Neural progenitor cell (in vitro differentiated cells): ENCODE results near the gene TRAPPC5. TPM values are rescaled to one million over a fixed set of nuclear protein-coding genes. Genes with fewer than 3 reads are reported as not detected.

Experiments used
- DNase-seq: peaks from one replicate; pipeline ENCODE4 v3.0.0-alpha.2; 2016; ENCODE audit warnings: low spot score
- H2AFZ ChIP-seq: fragments of 200-600 bp; sonication (generic); replicated peaks from 2 replicates; pipeline ENCODE4 v1.6.1; 2016; ENCODE audit warnings: antibody characterized with exemption
- H3F3A ChIP-seq: fragments of 200-600 bp; sonication (generic); 2 replicates; pipeline ENCODE4 v1.6.1; 2016; ENCODE audit warnings: antibody characterized with exemption, low read depth
- H3K27ac ChIP-seq: fragments of 200-600 bp; sonication (generic); 2 replicates; pipeline ENCODE4 v1.5.1; 2016; ENCODE audit warnings: mild to moderate bottlenecking
- H3K27me3 ChIP-seq: fragments of 200-600 bp; sonication (generic); 2 replicates; pipeline ENCODE4 v1.6.1; 2016; ENCODE audit warnings: mild to moderate bottlenecking, moderate library complexity
- H3K36me3 ChIP-seq: fragments of 200-600 bp; sonication (generic); 2 replicates; pipeline ENCODE4 v1.5.1; 2016
- H3K4me1 ChIP-seq: fragments of 200-600 bp; sonication (generic); 2 replicates; pipeline ENCODE4 v1.6.1; 2016; ENCODE audit warnings: mixed run types
- H3K4me2 ChIP-seq: fragments of 200-600 bp; sonication (generic); 2 replicates; pipeline ENCODE4 v1.6.1; 2016
- H3K4me3 ChIP-seq: fragments of 200-600 bp; sonication (generic); 2 replicates; pipeline ENCODE4 v1.5.1; 2016
- H3K79me2 ChIP-seq: fragments of 200-600 bp; sonication (generic); 2 replicates; pipeline ENCODE4 v1.6.1; 2016; ENCODE audit warnings: low read depth
- H3K9ac ChIP-seq: fragments of 200-600 bp; sonication (generic); 2 replicates; pipeline ENCODE4 v1.6.1; 2016
- H3K9me3 ChIP-seq: fragments of 200-600 bp; sonication (generic); 2 replicates; pipeline ENCODE4 v1.5.1; 2016; ENCODE audit warnings: low read depth
- H4K20me1 ChIP-seq: fragments of 200-600 bp; sonication (generic); 2 replicates; pipeline ENCODE4 v1.6.1; 2016; ENCODE audit warnings: low read depth
- H3K27ac Mint-ChIP-seq: 3 replicates; pipeline ENCODE4 v1.8.0; 2021; ENCODE audit warnings: mixed read lengths
- H3K27me3 Mint-ChIP-seq: 2 replicates; pipeline ENCODE4 v1.8.0; 2022; ENCODE audit warnings: low read depth, mild to moderate bottlenecking, inconsistent platforms, moderate library complexity, mixed read lengths; ENCODE audit not compliant: insufficient read depth
- H3K36me3 Mint-ChIP-seq: 3 replicates; pipeline ENCODE4 v1.8.0; 2021; ENCODE audit warnings: mixed read lengths
- H3K4me1 Mint-ChIP-seq: 3 replicates; pipeline ENCODE4 v1.8.0; 2021; ENCODE audit warnings: mixed read lengths
- H3K4me3 Mint-ChIP-seq: 3 replicates; pipeline ENCODE4 v1.8.0; 2021; ENCODE audit warnings: mild to moderate bottlenecking, moderate library complexity, mixed read lengths
- H3K9me3 Mint-ChIP-seq: 3 replicates; pipeline ENCODE4 v1.8.0; 2020; ENCODE audit warnings: mixed read lengths
- EZH2 ChIP-seq: fragments of 200-600 bp; sonication (generic); IDR thresholded peaks from 2 replicates; pipeline ENCODE4 v1.6.1; 2017; ENCODE audit warnings: antibody characterized with exemption, mild to moderate bottlenecking, moderate library complexity
- EZH2phosphoT487 ChIP-seq: fragments of 200-600 bp; sonication (generic); IDR thresholded peaks from 2 replicates; pipeline ENCODE4 v1.6.1; 2017; ENCODE audit warnings: antibody characterized with exemption
- total RNA-seq: library from RNA; depleted of rRNA; stranded (reverse); fragments of >200 nt; gene quantifications from 2 replicates; pipeline ENCODE4 v1.2.3, GENCODE V29; 2015; ENCODE audit warnings: low replicate concordance
- TF ChIP-seq, protein P1 (sequence below): fragments of 200-600 bp; sonication (generic); IDR thresholded peaks from 2 replicates; pipeline ENCODE4 v1.5.1; 2017; ENCODE audit warnings: antibody characterized with exemption, mild to moderate bottlenecking

The TRAPPC5 gene
- 24.4 and 53.7 TPM in 2 replicates for total RNA-seq

DNA sequence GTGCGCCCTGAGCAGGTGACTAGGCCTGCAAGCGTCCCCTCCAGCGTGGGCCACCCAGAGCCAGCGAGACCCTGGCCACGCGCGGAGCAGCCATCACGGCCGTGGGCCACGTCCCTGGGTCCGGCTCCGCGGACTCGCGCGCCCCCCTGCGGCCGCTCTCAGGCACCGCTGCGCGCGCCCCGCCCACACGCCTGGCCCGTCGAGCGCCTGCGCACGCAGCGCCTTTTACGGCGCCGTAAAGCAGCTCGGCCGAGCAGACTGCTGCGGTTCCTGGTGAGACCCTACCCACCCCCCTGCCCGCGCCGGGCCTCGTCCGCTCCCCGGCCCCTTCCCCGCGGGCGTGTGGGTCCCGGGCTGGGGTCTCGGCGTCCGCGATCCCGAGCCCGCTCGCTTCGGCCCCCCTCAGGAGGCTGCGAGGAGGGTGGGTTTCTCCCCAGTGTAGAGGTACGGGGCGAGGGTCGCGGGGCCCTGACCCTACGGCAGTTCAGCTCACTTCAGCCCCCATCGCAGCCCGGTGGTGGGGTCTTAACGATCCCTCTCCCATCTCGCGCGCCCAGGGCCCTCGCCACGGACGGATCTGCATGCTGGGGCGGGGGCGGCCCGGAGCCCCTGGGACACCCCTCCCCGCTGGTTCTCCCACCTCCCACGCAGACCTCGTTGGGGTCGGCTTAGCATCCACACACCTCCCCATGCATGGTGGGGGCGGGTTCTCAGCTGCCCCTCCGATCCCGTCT lies at the start of gene TRAPPC5:
Gene TRAPPC5, plus strand, starts transcription at position 228 of the 734 bp plus-strand sequence. CDS start 1,421 bp downstream, outside the sequence.
- Histone ChIP-seq H3K4me3 (peak within 1 kb of the TSS; percentile 99), H3K4me2 (peak within 1 kb of the TSS; percentile 99), H4K20me1 (peaks cover 17% of the 10 kb centered on the region), H3K27ac (no peak within 1 kb of the TSS), H3K27me3 (peaks cover 45% of the 10 kb centered on the region), H3K4me1 (no peaks in the 10 kb centered on the region), H3K36me3 (no peaks in the 10 kb centered on the region), H3K79me2 (peaks cover 14% of the 10 kb centered on the region), H2AFZ (peak within 1 kb of the TSS; percentile 83), H3K9ac (peak within 1 kb of the TSS; percentile 82), H3K9me3 (no peaks in the 10 kb centered on the region), H3F3A (no peaks in the 10 kb centered on the region)
- peaks cover 7% of the 10 kb centered on the region for H3K36me3 Mint-ChIP-seq
- peak within 1 kb of the TSS; percentile 90 for H3K4me3 Mint-ChIP-seq
- H3K9me3 Mint-ChIP-seq, result no peaks in the 10 kb centered on the region
- TF ChIP-seq EZH2 (no peak), EZH2phosphoT487 (no peak)
- TF ChIP-seq, protein P1, sequence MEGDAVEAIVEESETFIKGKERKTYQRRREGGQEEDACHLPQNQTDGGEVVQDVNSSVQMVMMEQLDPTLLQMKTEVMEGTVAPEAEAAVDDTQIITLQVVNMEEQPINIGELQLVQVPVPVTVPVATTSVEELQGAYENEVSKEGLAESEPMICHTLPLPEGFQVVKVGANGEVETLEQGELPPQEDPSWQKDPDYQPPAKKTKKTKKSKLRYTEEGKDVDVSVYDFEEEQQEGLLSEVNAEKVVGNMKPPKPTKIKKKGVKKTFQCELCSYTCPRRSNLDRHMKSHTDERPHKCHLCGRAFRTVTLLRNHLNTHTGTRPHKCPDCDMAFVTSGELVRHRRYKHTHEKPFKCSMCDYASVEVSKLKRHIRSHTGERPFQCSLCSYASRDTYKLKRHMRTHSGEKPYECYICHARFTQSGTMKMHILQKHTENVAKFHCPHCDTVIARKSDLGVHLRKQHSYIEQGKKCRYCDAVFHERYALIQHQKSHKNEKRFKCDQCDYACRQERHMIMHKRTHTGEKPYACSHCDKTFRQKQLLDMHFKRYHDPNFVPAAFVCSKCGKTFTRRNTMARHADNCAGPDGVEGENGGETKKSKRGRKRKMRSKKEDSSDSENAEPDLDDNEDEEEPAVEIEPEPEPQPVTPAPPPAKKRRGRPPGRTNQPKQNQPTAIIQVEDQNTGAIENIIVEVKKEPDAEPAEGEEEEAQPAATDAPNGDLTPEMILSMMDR, result peak; percentile 86
- peaks cover 18% of the 10 kb centered on the region for H3K4me1 Mint-ChIP-seq
- DNase-seq, result peak; percentile 96
- H3K27me3 Mint-ChIP-seq, result peaks cover 28% of the 10 kb centered on the region
- no peak within 1 kb of the TSS for H3K27ac Mint-ChIP-seq

DNA sequence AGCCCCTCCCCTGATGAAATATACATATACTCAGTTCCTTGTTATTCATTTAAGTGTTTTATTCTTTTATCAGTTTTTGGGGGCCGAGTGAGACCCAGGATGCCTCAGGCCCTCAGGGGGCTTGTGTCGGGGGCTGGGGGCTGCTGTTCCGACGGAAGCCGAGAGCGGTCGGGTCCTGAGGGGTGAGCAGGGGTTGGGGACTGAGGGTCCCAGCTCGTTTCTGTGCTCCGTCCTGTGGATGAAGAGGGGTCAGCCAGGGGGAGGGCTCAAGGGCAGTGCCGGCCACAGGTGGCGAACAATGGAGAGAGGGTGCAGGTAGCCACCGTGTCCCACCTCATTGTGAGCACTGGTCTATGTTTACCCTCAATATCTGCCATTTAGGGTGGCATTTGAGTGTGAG lies 49.1 kb upstream of the TRAPPC5 start:
- H4K20me1 ChIP-seq, result peaks cover 6% of the 10 kb centered on the region
- peaks cover 12% of the 10 kb centered on the region for H3F3A ChIP-seq
- no peak overlapping the region for H3K9ac ChIP-seq
- H3K9me3 ChIP-seq, result no peaks in the 10 kb centered on the region
- peaks cover 5% of the 10 kb centered on the region for H3K4me1 ChIP-seq
- no peak for TF ChIP-seq EZH2
- TF ChIP-seq, protein P1, result no peak
- TF ChIP-seq EZH2phosphoT487, result no peak
- H2AFZ ChIP-seq, result no peak overlapping the region
- Mint-ChIP-seq H3K27ac (no peak overlapping the region), H3K4me3 (peak overlapping the region; percentile 52), H3K36me3 (peaks cover 6% of the 10 kb centered on the region), H3K27me3 (peaks cover 17% of the 10 kb centered on the region), H3K9me3 (no peaks in the 10 kb centered on the region), H3K4me1 (peaks cover 32% of the 10 kb centered on the region)
- DNase-seq, result no peak
- H3K36me3 ChIP-seq, result no peaks in the 10 kb centered on the region
- no peak overlapping the region for H3K4me3 ChIP-seq
- H3K27me3 ChIP-seq, result peaks cover 24% of the 10 kb centered on the region
- H3K4me2 ChIP-seq, result no peak overlapping the region
- peaks cover 53% of the 10 kb centered on the region for H3K79me2 ChIP-seq
- no peak overlapping the region for H3K27ac ChIP-seq

DNA sequence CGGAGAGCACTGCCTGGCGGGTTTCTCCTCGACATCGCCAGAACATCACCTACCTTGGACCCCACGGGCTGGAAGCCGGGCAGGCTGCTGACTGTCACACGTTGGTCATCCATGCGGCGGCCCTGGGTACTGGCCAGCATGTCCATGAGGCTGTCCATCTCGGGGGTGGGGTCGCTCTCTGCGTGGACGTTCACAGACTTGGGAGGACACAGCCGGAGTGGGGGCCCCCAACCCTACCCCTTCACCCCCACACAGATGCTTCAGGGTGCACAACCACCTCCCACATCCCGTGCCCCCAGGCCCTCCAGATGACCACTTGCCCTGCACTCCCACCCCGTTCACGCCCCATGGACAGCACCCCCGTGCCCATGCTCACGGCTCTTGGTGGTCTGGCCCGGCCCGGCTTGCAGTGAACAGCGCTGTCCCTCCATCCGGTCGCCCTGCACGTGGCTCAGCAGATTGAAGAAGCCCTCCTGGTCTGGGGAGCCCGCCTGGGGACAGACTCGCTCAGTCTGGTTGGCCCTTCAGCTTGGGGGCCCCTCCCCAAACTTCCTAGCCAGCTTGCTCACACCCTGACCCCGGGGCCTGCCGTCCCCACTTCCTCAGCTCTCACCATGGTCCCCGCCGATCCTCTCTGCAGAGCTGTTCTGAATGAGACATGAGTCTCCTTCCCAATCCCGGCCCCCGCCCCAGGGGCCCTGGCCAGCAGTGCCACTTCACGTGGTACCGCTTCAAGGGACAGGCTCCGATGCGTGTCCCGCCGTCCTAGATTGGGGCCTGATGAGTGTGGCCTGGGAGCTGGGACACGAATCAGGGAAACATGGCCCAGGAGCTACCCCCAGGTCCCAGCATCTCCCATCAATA lies 48.1 kb upstream of the TRAPPC5 start:
- peaks cover 5% of the 10 kb centered on the region for H3K4me1 ChIP-seq
- peaks cover 32% of the 10 kb centered on the region for H3K4me1 Mint-ChIP-seq
- no peak overlapping the region for H3K4me2 ChIP-seq
- peaks cover 6% of the 10 kb centered on the region for H3K36me3 Mint-ChIP-seq
- no peak overlapping the region for H3K4me3 ChIP-seq
- H3K79me2 ChIP-seq, result peaks cover 43% of the 10 kb centered on the region
- peaks cover 19% of the 10 kb centered on the region for H3K27me3 Mint-ChIP-seq
- no peaks in the 10 kb centered on the region for H3K9me3 ChIP-seq
- H4K20me1 ChIP-seq, result peaks cover 6% of the 10 kb centered on the region
- no peak overlapping the region for H3K9ac ChIP-seq
- TF ChIP-seq, protein P1, result no peak
- TF ChIP-seq EZH2 (no peak), EZH2phosphoT487 (no peak)
- no peak overlapping the region for H3K4me3 Mint-ChIP-seq
- no peaks in the 10 kb centered on the region for H3K36me3 ChIP-seq
- H2AFZ ChIP-seq, result no peak overlapping the region
- no peak overlapping the region for H3K27ac ChIP-seq
- no peak for DNase-seq
- H3F3A ChIP-seq, result peaks cover 12% of the 10 kb centered on the region
- no peaks in the 10 kb centered on the region for H3K9me3 Mint-ChIP-seq
- H3K27ac Mint-ChIP-seq, result no peak overlapping the region
- peaks cover 26% of the 10 kb centered on the region for H3K27me3 ChIP-seq
